PFSK-1 (cell line): Measurements from ENCODE around the gene ADGB.

Experiments
- FOXP2 ChIP-seq: optimal IDR thresholded peaks from 2 replicates; pipeline ENCODE3; 2011; ENCODE audit warnings: borderline replicate concordance, control low read depth, inconsistent platforms; ENCODE audit not compliant: insufficient read depth; ENCODE audit errors: extremely low read length, extremely low read depth
- POLR2AphosphoS5 ChIP-seq: IDR thresholded peaks from 2 replicates; pipeline ENCODE4 v1.6.1; 2012; ENCODE audit warnings: low read depth, mild to moderate bottlenecking, control low read depth, low read length, moderate library complexity
- SIN3A ChIP-seq: IDR thresholded peaks from 2 replicates; pipeline ENCODE4 v1.6.1; 2012; ENCODE audit warnings: mild to moderate bottlenecking, low read length, moderate library complexity, borderline replicate concordance; ENCODE audit not compliant: insufficient read depth
- TAF1 ChIP-seq: IDR thresholded peaks from 2 replicates; pipeline ENCODE4 v1.6.1; 2012; ENCODE audit warnings: low read length, control low read depth, borderline replicate concordance; ENCODE audit not compliant: insufficient read depth
- TF ChIP-seq, protein P1 (sequence below), 2 experiments: IDR thresholded peaks; 2 replicates each; pipeline versions ENCODE4 v1.6.1 to v1.8.0; 2011 to 2012; ENCODE audit warnings: low read depth in 2 of 2, low read length in 2 of 2, control low read depth in 1 of 2, inconsistent platforms in 1 of 2, mild to moderate bottlenecking in 1 of 2, moderate library complexity in 1 of 2; ENCODE audit not compliant: insufficient read depth in 1 of 2

Gene ADGB

GRCh38 chr6:146595972-146596731, 2.6 kb upstream of the ADGB start:
- no peak for TF ChIP-seq TAF1
- no peak for TF ChIP-seq SIN3A
- no peak for TF ChIP-seq FOXP2
- TF ChIP-seq, protein P1, sequence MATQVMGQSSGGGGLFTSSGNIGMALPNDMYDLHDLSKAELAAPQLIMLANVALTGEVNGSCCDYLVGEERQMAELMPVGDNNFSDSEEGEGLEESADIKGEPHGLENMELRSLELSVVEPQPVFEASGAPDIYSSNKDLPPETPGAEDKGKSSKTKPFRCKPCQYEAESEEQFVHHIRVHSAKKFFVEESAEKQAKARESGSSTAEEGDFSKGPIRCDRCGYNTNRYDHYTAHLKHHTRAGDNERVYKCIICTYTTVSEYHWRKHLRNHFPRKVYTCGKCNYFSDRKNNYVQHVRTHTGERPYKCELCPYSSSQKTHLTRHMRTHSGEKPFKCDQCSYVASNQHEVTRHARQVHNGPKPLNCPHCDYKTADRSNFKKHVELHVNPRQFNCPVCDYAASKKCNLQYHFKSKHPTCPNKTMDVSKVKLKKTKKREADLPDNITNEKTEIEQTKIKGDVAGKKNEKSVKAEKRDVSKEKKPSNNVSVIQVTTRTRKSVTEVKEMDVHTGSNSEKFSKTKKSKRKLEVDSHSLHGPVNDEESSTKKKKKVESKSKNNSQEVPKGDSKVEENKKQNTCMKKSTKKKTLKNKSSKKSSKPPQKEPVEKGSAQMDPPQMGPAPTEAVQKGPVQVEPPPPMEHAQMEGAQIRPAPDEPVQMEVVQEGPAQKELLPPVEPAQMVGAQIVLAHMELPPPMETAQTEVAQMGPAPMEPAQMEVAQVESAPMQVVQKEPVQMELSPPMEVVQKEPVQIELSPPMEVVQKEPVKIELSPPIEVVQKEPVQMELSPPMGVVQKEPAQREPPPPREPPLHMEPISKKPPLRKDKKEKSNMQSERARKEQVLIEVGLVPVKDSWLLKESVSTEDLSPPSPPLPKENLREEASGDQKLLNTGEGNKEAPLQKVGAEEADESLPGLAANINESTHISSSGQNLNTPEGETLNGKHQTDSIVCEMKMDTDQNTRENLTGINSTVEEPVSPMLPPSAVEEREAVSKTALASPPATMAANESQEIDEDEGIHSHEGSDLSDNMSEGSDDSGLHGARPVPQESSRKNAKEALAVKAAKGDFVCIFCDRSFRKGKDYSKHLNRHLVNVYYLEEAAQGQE (IDR thresholded peaks at IDR 0.05; ENCODE audit: insufficient read depth in 1 of 2, low read depth in 2 of 2, low read length in 2 of 2) = no peak
- TF ChIP-seq POLR2AphosphoS5 = no peak

GRCh38 chr6:146601352-146601751, 2.6 kb downstream of the ADGB start:
- TF ChIP-seq FOXP2 (no peak), POLR2AphosphoS5 (no peak)

DNA sequence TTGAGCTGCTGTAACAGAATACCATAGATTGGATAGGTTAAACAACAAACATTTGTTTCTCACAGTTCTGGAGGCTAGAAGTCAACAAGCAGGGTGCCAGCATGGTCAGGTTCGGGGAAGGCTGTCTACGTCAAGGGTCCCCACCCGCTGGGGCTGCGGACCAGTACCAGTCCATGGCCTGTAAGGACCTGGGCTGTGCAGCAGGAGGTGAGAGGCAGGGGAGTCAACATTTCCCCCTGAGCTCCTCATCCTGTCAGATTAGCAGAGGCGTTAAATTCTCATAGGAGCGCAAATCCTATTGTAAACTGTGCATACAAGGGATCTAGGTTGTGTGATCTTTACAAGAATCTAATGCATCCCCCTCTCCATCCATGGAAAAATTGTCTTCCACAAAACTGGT, 3.8 kb downstream of the ADGB start:
- no peak for TF ChIP-seq FOXP2
- TF ChIP-seq SIN3A = no peak
- TF ChIP-seq, protein P1 (IDR thresholded peaks at IDR 0.05; ENCODE audit: insufficient read depth in 1 of 2, low read depth in 2 of 2, low read length in 2 of 2) = no peak
- TF ChIP-seq TAF1 = no peak
- no peak for TF ChIP-seq POLR2AphosphoS5

GRCh38 chr6:146613947-146614346, 15.2 kb downstream of the ADGB start:
- TF ChIP-seq POLR2AphosphoS5 = no peak
- no peak for TF ChIP-seq TAF1
- TF ChIP-seq, protein P1 (IDR thresholded peaks at IDR 0.05; ENCODE audit: insufficient read depth in 1 of 2, low read depth in 2 of 2, low read length in 2 of 2) = no peak
- TF ChIP-seq SIN3A = no peak
- TF ChIP-seq FOXP2 = no peak

DNA sequence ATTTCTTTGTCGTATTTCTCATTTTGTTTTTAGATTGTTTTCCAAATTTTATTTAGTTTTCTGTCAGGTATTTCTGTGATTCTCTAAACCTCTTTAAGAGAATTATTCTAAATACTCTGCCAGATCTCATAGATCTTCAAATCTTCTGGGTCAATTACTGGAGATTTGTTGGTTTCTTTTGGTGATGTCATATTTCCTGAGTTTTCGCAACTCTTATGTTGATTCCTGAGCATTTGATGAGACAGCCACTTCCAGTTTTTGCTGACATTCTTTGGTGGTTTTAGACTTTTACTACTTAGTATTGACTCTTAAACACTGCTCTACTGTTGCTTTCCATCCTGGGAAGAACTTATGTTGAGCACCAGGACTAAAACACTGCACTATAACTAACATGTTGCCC, 21.9 kb downstream of the ADGB start:
- no peak for TF ChIP-seq SIN3A
- TF ChIP-seq, protein P1 (IDR thresholded peaks at IDR 0.05; ENCODE audit: insufficient read depth in 1 of 2, low read depth in 2 of 2, low read length in 2 of 2) = no peak
- TF ChIP-seq POLR2AphosphoS5 = no peak
- no peak for TF ChIP-seq FOXP2
- TF ChIP-seq TAF1 = no peak
